Liver (tissue), 3 donors: ENCODE results near the gene RALGAPB.

Source experiments
- FOXA1 ChIP-seq: IDR thresholded peaks from 2 replicates; pipeline ENCODE4 v1.6.1; 2016; ENCODE audit warnings: antibody characterized with exemption
- GABPA ChIP-seq, 2 donors: IDR thresholded peaks in 1 of 2; conservative IDR thresholded peaks in 1 of 2; 2 replicates each; pipeline ENCODE4 v1.6.1; 2016; ENCODE audit warnings: antibody characterized with exemption in 2 of 2, mild to moderate bottlenecking in 1 of 2, moderate library complexity in 1 of 2
- NR2F2 ChIP-seq: IDR thresholded peaks from 2 replicates; pipeline ENCODE4 v1.6.1; 2016; ENCODE audit warnings: antibody characterized with exemption
- RXRA ChIP-seq, 2 donors: IDR thresholded peaks; 2 replicates each; pipeline ENCODE4 v1.6.1; 2017 to 2018; ENCODE audit warnings: antibody characterized with exemption in 2 of 2, mild to moderate bottlenecking in 1 of 2
- SP1 ChIP-seq: IDR thresholded peaks from 2 replicates; pipeline ENCODE4 v1.6.1; 2018; ENCODE audit warnings: antibody characterized with exemption, mild to moderate bottlenecking
- YY1 ChIP-seq: IDR thresholded peaks from 2 replicates; pipeline ENCODE4 v1.6.1; 2016; ENCODE audit warnings: antibody characterized with exemption, mild to moderate bottlenecking
- TF ChIP-seq, protein P1 (sequence below): fragments of 150-350 bp; IDR thresholded peaks from 2 replicates; pipeline ENCODE4 v1.5.1; 2017; ENCODE audit warnings: improper control_type of control experiment, low read depth, low read length; ENCODE audit not compliant: missing input control
- TF ChIP-seq, protein P2 (sequence below): IDR thresholded peaks from 2 replicates; pipeline ENCODE4 v1.6.1; 2016; ENCODE audit warnings: antibody characterized with exemption
- TF ChIP-seq, protein P3 (sequence below): IDR thresholded peaks from 2 replicates; pipeline ENCODE4 v1.6.1; 2016; ENCODE audit warnings: antibody characterized with exemption
- donor health status: healthy.
- donor health status: healthy.

DNA sequence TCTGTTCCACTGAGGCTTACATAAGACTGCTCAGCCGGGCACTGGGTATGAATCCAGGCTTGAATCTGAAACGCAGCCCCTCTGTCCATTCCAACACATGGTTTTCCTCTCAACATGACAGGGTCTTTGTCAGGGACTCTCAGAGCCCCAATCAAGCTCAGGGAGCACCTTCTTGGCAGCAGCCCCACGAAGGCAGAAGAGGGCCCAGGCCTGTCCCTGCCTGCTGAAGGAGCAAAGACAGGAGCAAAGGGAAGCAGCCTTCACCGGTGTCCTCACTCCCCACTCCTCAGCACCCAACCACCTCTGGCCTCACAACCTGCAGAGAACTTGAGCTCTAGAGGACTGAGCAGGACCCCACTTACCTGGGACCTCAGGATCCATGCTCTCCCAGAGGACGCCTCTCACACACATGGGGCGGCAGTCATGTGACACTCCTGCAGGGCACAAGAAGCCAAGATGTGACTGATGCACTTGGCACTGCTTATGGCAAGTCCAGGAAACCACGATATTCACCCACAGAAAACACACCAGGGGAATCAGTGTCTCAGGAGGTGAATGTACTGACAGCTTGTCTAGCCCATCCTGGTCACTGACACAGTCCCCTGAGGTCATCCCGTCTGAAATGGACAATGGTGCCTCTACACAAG is 41.8 kb upstream of the RALGAPB start:
- TF ChIP-seq, protein P1, sequence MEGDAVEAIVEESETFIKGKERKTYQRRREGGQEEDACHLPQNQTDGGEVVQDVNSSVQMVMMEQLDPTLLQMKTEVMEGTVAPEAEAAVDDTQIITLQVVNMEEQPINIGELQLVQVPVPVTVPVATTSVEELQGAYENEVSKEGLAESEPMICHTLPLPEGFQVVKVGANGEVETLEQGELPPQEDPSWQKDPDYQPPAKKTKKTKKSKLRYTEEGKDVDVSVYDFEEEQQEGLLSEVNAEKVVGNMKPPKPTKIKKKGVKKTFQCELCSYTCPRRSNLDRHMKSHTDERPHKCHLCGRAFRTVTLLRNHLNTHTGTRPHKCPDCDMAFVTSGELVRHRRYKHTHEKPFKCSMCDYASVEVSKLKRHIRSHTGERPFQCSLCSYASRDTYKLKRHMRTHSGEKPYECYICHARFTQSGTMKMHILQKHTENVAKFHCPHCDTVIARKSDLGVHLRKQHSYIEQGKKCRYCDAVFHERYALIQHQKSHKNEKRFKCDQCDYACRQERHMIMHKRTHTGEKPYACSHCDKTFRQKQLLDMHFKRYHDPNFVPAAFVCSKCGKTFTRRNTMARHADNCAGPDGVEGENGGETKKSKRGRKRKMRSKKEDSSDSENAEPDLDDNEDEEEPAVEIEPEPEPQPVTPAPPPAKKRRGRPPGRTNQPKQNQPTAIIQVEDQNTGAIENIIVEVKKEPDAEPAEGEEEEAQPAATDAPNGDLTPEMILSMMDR: no peak
- TF ChIP-seq GABPA (IDR thresholded peaks at IDR 0.05 in 1 of 2, conservative IDR thresholded peaks at IDR 0.05 in 1 of 2): no peak
- TF ChIP-seq FOXA1: no peak
- TF ChIP-seq YY1: no peak
- TF ChIP-seq, protein P2, sequence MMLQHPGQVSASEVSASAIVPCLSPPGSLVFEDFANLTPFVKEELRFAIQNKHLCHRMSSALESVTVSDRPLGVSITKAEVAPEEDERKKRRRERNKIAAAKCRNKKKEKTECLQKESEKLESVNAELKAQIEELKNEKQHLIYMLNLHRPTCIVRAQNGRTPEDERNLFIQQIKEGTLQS: no peak
- no peak for TF ChIP-seq SP1
- no peak for TF ChIP-seq NR2F2
- no peak for TF ChIP-seq RXRA (IDR thresholded peaks at IDR 0.05)
- TF ChIP-seq, protein P3, sequence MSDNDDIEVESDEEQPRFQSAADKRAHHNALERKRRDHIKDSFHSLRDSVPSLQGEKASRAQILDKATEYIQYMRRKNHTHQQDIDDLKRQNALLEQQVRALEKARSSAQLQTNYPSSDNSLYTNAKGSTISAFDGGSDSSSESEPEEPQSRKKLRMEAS: no peak
